ENCODE data around the gene SRCAP.

DNA sequence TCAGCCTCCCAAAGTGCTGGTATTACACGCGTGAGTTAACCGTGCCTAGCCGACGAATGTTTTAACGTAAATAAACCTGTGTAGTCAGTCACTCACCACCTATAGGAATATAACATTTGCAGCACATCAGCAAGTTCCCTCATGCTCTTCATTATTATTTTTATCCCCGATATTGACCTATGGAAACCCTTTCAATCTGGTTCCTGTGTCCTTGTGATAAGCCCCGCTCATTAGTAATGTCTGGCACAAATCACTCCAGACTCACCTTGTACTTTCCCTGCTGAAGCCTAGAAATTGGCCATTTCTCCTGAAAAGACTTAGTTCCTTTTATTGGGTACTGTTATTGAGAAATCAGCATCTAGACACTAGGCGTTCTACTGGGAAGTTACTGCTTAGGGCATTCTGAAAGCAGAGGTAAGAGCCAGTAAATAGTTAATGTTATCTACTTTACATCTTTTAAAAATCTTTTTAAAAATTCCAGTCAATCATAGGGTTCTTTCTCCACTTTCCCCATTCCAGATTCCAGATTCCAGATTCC, 47.7 kb downstream of the SRCAP start:
- no peak for TF ChIP-seq CTCF (tag by site-specific recombination; IDR thresholded peaks at IDR 0.05)
- TF ChIP-seq, protein P1, sequence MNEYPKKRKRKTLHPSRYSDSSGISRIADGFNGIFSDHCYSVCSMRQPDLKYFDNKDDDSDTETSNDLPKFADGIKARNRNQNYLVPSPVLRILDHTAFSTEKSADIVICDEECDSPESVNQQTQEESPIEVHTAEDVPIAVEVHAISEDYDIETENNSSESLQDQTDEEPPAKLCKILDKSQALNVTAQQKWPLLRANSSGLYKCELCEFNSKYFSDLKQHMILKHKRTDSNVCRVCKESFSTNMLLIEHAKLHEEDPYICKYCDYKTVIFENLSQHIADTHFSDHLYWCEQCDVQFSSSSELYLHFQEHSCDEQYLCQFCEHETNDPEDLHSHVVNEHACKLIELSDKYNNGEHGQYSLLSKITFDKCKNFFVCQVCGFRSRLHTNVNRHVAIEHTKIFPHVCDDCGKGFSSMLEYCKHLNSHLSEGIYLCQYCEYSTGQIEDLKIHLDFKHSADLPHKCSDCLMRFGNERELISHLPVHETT (tag by site-specific recombination; IDR thresholded peaks at IDR 0.05) = no peak
- TF ChIP-seq ZNF2 (tag by site-specific recombination; IDR thresholded peaks at IDR 0.05) = no peak
- no peak for TF ChIP-seq ZBTB1 (tag by site-specific recombination; IDR thresholded peaks at IDR 0.05)
- no peak for TF ChIP-seq YY1 (tag by site-specific recombination; IDR thresholded peaks at IDR 0.05)
- no peak for TF ChIP-seq ZNF549 (tag by site-specific recombination; IDR thresholded peaks at IDR 0.05)
- no peak for TF ChIP-seq FEZF1 (tag by site-specific recombination; IDR thresholded peaks at IDR 0.05)
- TF ChIP-seq, protein P2, sequence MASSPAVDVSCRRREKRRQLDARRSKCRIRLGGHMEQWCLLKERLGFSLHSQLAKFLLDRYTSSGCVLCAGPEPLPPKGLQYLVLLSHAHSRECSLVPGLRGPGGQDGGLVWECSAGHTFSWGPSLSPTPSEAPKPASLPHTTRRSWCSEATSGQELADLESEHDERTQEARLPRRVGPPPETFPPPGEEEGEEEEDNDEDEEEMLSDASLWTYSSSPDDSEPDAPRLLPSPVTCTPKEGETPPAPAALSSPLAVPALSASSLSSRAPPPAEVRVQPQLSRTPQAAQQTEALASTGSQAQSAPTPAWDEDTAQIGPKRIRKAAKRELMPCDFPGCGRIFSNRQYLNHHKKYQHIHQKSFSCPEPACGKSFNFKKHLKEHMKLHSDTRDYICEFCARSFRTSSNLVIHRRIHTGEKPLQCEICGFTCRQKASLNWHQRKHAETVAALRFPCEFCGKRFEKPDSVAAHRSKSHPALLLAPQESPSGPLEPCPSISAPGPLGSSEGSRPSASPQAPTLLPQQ (tag by site-specific recombination; IDR thresholded peaks at IDR 0.05) = no peak
- TF ChIP-seq, protein P3, sequence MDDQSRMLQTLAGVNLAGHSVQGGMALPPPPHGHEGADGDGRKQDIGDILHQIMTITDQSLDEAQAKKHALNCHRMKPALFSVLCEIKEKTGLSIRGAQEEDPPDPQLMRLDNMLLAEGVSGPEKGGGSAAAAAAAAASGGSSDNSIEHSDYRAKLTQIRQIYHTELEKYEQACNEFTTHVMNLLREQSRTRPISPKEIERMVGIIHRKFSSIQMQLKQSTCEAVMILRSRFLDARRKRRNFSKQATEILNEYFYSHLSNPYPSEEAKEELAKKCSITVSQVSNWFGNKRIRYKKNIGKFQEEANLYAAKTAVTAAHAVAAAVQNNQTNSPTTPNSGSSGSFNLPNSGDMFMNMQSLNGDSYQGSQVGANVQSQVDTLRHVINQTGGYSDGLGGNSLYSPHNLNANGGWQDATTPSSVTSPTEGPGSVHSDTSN (CRISPR knock-in tag; IDR thresholded peaks at IDR 0.05) = no peak
- no peak for TF ChIP-seq MYNN (tag by site-specific recombination; IDR thresholded peaks at IDR 0.05; ENCODE audit: borderline replicate concordance)
- TF ChIP-seq GLIS2 (tag by site-specific recombination; IDR thresholded peaks at IDR 0.05) = no peak
- TF ChIP-seq ZNF555 (tag by site-specific recombination; conservative IDR thresholded peaks at IDR 0.05) = no peak
- no peak for TF ChIP-seq ZNF335 (tag by site-specific recombination; conservative IDR thresholded peaks at IDR 0.05)

All from HEK293 (cell line).